ENCODE data around the gene MPEG1.

DNA sequence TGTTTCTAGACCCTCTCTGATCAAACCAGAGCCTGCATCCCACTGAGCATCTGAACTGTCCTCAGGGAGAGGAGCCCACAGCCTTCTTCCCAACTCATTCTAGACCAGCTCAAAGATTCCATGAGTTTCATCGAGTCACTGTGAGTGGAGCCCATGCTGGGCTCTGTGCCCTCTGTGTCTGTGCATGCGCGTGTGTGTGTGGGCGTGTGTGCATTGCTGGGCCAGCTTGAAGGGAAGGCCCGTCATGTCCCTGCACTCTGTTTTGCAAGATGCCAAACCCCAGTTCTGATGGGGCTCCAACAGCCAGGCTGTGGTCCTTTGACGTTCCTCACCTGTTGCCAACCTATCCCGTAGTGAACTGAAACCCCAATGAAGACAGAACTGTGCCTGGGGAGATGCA is 7.1 kb downstream of the MPEG1 start:
- TF ChIP-seq, protein P1, sequence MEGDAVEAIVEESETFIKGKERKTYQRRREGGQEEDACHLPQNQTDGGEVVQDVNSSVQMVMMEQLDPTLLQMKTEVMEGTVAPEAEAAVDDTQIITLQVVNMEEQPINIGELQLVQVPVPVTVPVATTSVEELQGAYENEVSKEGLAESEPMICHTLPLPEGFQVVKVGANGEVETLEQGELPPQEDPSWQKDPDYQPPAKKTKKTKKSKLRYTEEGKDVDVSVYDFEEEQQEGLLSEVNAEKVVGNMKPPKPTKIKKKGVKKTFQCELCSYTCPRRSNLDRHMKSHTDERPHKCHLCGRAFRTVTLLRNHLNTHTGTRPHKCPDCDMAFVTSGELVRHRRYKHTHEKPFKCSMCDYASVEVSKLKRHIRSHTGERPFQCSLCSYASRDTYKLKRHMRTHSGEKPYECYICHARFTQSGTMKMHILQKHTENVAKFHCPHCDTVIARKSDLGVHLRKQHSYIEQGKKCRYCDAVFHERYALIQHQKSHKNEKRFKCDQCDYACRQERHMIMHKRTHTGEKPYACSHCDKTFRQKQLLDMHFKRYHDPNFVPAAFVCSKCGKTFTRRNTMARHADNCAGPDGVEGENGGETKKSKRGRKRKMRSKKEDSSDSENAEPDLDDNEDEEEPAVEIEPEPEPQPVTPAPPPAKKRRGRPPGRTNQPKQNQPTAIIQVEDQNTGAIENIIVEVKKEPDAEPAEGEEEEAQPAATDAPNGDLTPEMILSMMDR (conservative IDR thresholded peaks at IDR 0.05; ENCODE audit: low read length) = no peak
- no peak for TF ChIP-seq EZH2phosphoT487 (IDR thresholded peaks at IDR 0.05; ENCODE audit: borderline replicate concordance)
